Neuronal stem cell (in vitro differentiated cells): ENCODE measurements around the gene PDLIM7.
"Not testable (repeated sequence)": the region's sequence is repeated elsewhere in the genome, so short reads cannot be mapped to it uniquely, and the experiment has no call there.

Source experiments
- DNase-seq: peaks from one replicate; pipeline ENCODE4 v3.0.0-alpha.2; 2013; ENCODE audit warnings: low spot score
- H2AFZ ChIP-seq: one replicate; pipeline ENCODE4 v1.6.1; 2013; ENCODE audit warnings: mild to moderate bottlenecking, low read length, inconsistent platforms
- H2AK5ac ChIP-seq: 2 replicates; pipeline ENCODE4 v1.6.1; 2013; ENCODE audit warnings: low read depth, mild to moderate bottlenecking, inconsistent platforms, low read length, moderate library complexity, mixed read lengths
- H2BK120ac ChIP-seq: 2 replicates; pipeline ENCODE4 v1.6.1; 2013; ENCODE audit warnings: low read depth, mild to moderate bottlenecking, inconsistent platforms, low read length, moderate library complexity, mixed read lengths
- H2BK12ac ChIP-seq: one replicate; pipeline ENCODE4 v1.6.1; 2013; ENCODE audit warnings: low read length, inconsistent platforms
- H2BK15ac ChIP-seq: 2 replicates; pipeline ENCODE4 v1.6.1; 2013; ENCODE audit warnings: mild to moderate bottlenecking, low read length, inconsistent platforms, mixed read lengths
- H2BK5ac ChIP-seq: one replicate; pipeline ENCODE4 v1.6.1; 2013; ENCODE audit warnings: inconsistent platforms, mild to moderate bottlenecking, low read length, moderate library complexity
- H3K14ac ChIP-seq: one replicate; pipeline ENCODE4 v1.6.1; 2013; ENCODE audit warnings: low read length, inconsistent platforms
- H3K18ac ChIP-seq: 2 replicates; pipeline ENCODE4 v1.6.1; 2013; ENCODE audit warnings: low read length, inconsistent platforms
- H3K23ac ChIP-seq: 2 replicates; pipeline ENCODE4 v1.6.1; 2013; ENCODE audit warnings: low read depth, mild to moderate bottlenecking, mixed read lengths, low read length, inconsistent platforms; ENCODE audit not compliant: poor library complexity
- H3K27ac ChIP-seq: replicated peaks from 3 replicates; pipeline ENCODE4 v1.5.1; 2013; ENCODE audit warnings: low read length, inconsistent platforms
- H3K27me3 ChIP-seq, 3 experiments: 2 replicates each; pipeline ENCODE4 v1.6.1; 2013; ENCODE audit warnings: low read length in 3 of 3, mild to moderate bottlenecking in 2 of 3, inconsistent platforms in 1 of 3, low read depth in 1 of 3, mixed read lengths in 1 of 3, moderate library complexity in 1 of 3; ENCODE audit not compliant: control insufficient read depth in 3 of 3, insufficient read depth in 3 of 3
- H3K36me3 ChIP-seq, 2 donors: replicated peaks in 1 of 2; 2 replicates each; pipeline ENCODE4 v1.6.1; 2013; ENCODE audit warnings: low read length in 2 of 2; ENCODE audit not compliant: control insufficient read depth in 2 of 2, insufficient read depth in 2 of 2
- H3K4ac ChIP-seq: 2 replicates; pipeline ENCODE4 v1.6.1; 2013; ENCODE audit warnings: inconsistent platforms, mild to moderate bottlenecking, low read length, moderate library complexity
- H3K4me1 ChIP-seq, 2 donors: 1 replicate in 1 of 2; 2 replicates in 1 of 2; pipeline ENCODE4 v1.6.1; 2013; ENCODE audit warnings: low read length in 2 of 2, low read depth in 1 of 2; ENCODE audit not compliant: control insufficient read depth in 2 of 2, insufficient read depth in 1 of 2
- H3K4me2 ChIP-seq: one replicate; pipeline ENCODE4 v1.6.1; 2013; ENCODE audit warnings: mild to moderate bottlenecking, low read length, inconsistent platforms; ENCODE audit not compliant: insufficient read depth, poor library complexity, severe bottlenecking
- H3K4me3 ChIP-seq, 2 donors: 2 replicates each; pipeline ENCODE4 v1.5.1; 2013; ENCODE audit warnings: low read length in 2 of 2, mild to moderate bottlenecking in 2 of 2, inconsistent platforms in 1 of 2, moderate library complexity in 1 of 2
- H3K79me1 ChIP-seq: one replicate; pipeline ENCODE4 v1.6.1; 2013; ENCODE audit warnings: low read depth, mild to moderate bottlenecking, inconsistent platforms, low read length, moderate library complexity
- H3K9ac ChIP-seq: one replicate; pipeline ENCODE4 v1.6.1; 2013; ENCODE audit warnings: mild to moderate bottlenecking, low read depth, low read length, inconsistent platforms; ENCODE audit not compliant: poor library complexity
- H3K9me3 ChIP-seq, 2 donors: replicated peaks in 1 of 2; 2 replicates each; pipeline versions ENCODE3 to v1.6.1; 2013; ENCODE audit warnings: low read length in 2 of 2, mild to moderate bottlenecking in 2 of 2, inconsistent platforms in 1 of 2, low read depth in 1 of 2, mixed read lengths in 1 of 2, moderate library complexity in 1 of 2; ENCODE audit not compliant: control insufficient read depth in 2 of 2, insufficient read depth in 1 of 2
- H4K8ac ChIP-seq: one replicate; pipeline ENCODE4 v1.6.1; 2013; ENCODE audit warnings: low read depth, mild to moderate bottlenecking, inconsistent platforms, low read length, moderate library complexity
- H4K91ac ChIP-seq: one replicate; pipeline ENCODE4 v1.6.1; 2013; ENCODE audit warnings: low read length, low read depth, mild to moderate bottlenecking, inconsistent platforms; ENCODE audit not compliant: poor library complexity
- WGBS, 2 donors: extraction: QIAGEN DNeasy Blood & Tissue Kit; methylation state at CpG; one replicate each; pipeline ENCODE4 v1.1.7; 2013; ENCODE audit warnings: missing lambda C conversion rate in 2 of 2, mixed read lengths in 1 of 2; ENCODE audit not compliant: insufficient read length in 2 of 2, insufficient replicate concordance in 1 of 2; ENCODE audit errors: extremely low coverage in 2 of 2; 5-methylcytosine and 5-hydroxymethylcytosine counted together

Gene PDLIM7

GRCh38 chr5:177486256-177486655, 11.1 kb downstream of the PDLIM7 start:
- no peak overlapping the region for H3K27ac ChIP-seq
- H3K4me3 ChIP-seq = no peak overlapping the region
- no peaks in the 10 kb centered on the region for H3K27me3 ChIP-seq
- WGBS, 2 donors = no CpG with 5 or more reads among the region's 3 CpGs
- no peak overlapping the region for H3K14ac ChIP-seq
- peaks cover 75 to 97% of the 10 kb centered on the region in 2 donors for H3K36me3 ChIP-seq
- no peak overlapping the region for H2BK5ac ChIP-seq
- peaks cover 0 to 2% of the 10 kb centered on the region in 2 donors for H3K9me3 ChIP-seq
- peaks cover 25% of the 10 kb centered on the region for H3K79me1 ChIP-seq
- H4K91ac ChIP-seq = no peak overlapping the region
- H3K4me2 ChIP-seq = no peak overlapping the region
- H3K4me1 ChIP-seq = peaks cover 0 to 4% of the 10 kb centered on the region in 2 donors
- H2BK120ac ChIP-seq = no peak overlapping the region
- H2BK15ac ChIP-seq = no peak overlapping the region
- no peak overlapping the region for H2BK12ac ChIP-seq
- peak overlapping the region; percentile 52 for H4K8ac ChIP-seq
- DNase-seq = no peak
- H2AFZ ChIP-seq = no peak overlapping the region
- no peak overlapping the region for H3K18ac ChIP-seq
- no peak overlapping the region for H3K23ac ChIP-seq
- no peak overlapping the region for H2AK5ac ChIP-seq
- no peak overlapping the region for H3K4ac ChIP-seq
- no peak overlapping the region for H3K9ac ChIP-seq

GRCh38 chr5:177485753-177486152, 11.7 kb downstream of the PDLIM7 start:
- not testable (repeated sequence) for H3K4me1 ChIP-seq, H4K8ac ChIP-seq, DNase-seq, H3K14ac ChIP-seq, H3K4me2 ChIP-seq, H2AFZ ChIP-seq, H2BK12ac ChIP-seq, H2AK5ac ChIP-seq, H3K23ac ChIP-seq, H3K4me3 ChIP-seq, H3K27ac ChIP-seq, H4K91ac ChIP-seq, H3K18ac ChIP-seq, H3K27me3 ChIP-seq, H2BK120ac ChIP-seq, H3K4ac ChIP-seq, H3K9me3 ChIP-seq, H2BK15ac ChIP-seq, H3K9ac ChIP-seq, H2BK5ac ChIP-seq
- Histone ChIP-seq H3K36me3 (peaks cover 70 to 95% of the 10 kb centered on the region in 2 donors), H3K79me1 (peaks cover 20% of the 10 kb centered on the region)
- WGBS, 2 donors = no CpG with 5 or more reads among the region's 3 CpGs

GRCh38 chr5:177484902-177485549, 12.4 kb downstream of the PDLIM7 start:
- H3K36me3 ChIP-seq = peaks cover 63 to 90% of the 10 kb centered on the region in 2 donors
- no peak for DNase-seq
- no peak overlapping the region for H2BK15ac ChIP-seq
- H3K9ac ChIP-seq = peak overlapping the region; percentile 77
- no peak overlapping the region for H2BK12ac ChIP-seq
- no peak overlapping the region for H2AK5ac ChIP-seq
- peak overlapping the region; percentile 98 for H3K23ac ChIP-seq
- no peak overlapping the region for H3K27ac ChIP-seq
- H2BK120ac ChIP-seq = peak overlapping the region; percentile 9
- H4K91ac ChIP-seq = no peak overlapping the region
- H2AFZ ChIP-seq = no peak overlapping the region
- H3K14ac ChIP-seq = peak overlapping the region; percentile 31
- WGBS, 2 donors = no CpG with 5 or more reads among the region's 13 CpGs
- peaks cover 14% of the 10 kb centered on the region for H3K79me1 ChIP-seq
- no peak overlapping the region for H3K18ac ChIP-seq
- no peak overlapping the region for H3K4me2 ChIP-seq
- H3K4me1 ChIP-seq = peaks cover 0 to 2% of the 10 kb centered on the region in 2 donors
- H3K27me3 ChIP-seq = no peaks in the 10 kb centered on the region
- no peak overlapping the region for H2BK5ac ChIP-seq
- peaks cover 0 to 2% of the 10 kb centered on the region in 2 donors for H3K9me3 ChIP-seq
- peak overlapping the region in 1 of 2 donors; percentile 39 for H3K4me3 ChIP-seq
- H4K8ac ChIP-seq = peak overlapping the region; percentile 29
- no peak overlapping the region for H3K4ac ChIP-seq

- Histone ChIP-seq H3K4ac (no peak overlapping the region), H4K91ac (no peak overlapping the region), H3K4me2 (no peak overlapping the region), H3K18ac (peak overlapping the region; percentile 48), H2BK15ac (no peak overlapping the region), H3K79me1 (peaks cover 13% of the 10 kb centered on the region), H3K27me3 (no peaks in the 10 kb centered on the region), H2AK5ac (no peak overlapping the region), H4K8ac (peak overlapping the region; percentile 29), H3K27ac (no peak overlapping the region), H3K4me3 (peak overlapping the region in 1 of 2 donors; percentile 39), H3K4me1 (peaks cover 0 to 7% of the 10 kb centered on the region in 2 donors), H3K14ac (peak overlapping the region; percentile 6), H3K9me3 (peaks cover 0 to 4% of the 10 kb centered on the region in 2 donors), H2BK5ac (peak overlapping the region; percentile 53), H3K36me3 (peaks cover 62 to 90% of the 10 kb centered on the region in 2 donors), H3K9ac (peak overlapping the region; percentile 77), H2BK12ac (no peak overlapping the region), H2AFZ (no peak overlapping the region), H3K23ac (peak overlapping the region; percentile 98), H2BK120ac (peak overlapping the region; percentile 9)
- WGBS, 2 donors = no CpG with 5 or more reads among the region's 22 CpGs
- no peak for DNase-seq
Observed at GRCh38 chr5:177483994-177484901, 13.2 kb downstream of the PDLIM7 start.
